Suprapubic skin (tissue), 4 donors: ENCODE data around the gene ZKSCAN1. TPM values are rescaled to one million over a fixed set of nuclear protein-coding genes. Genes with fewer than 3 reads are reported as not detected.
"Not testable (repeated sequence)": the region's sequence is repeated elsewhere in the genome, so short reads cannot be mapped to it uniquely, and the experiment has no call there.

ENCODE experiments used
- DNase-seq, 2 donors: peaks; one replicate each; pipeline ENCODE4 v3.0.0-alpha.2; 2019; ENCODE audit warnings: low spot score in 2 of 2
- H3K27ac ChIP-seq: fragments of 200-600 bp; sonication (generic); one replicate; pipeline ENCODE4 v1.5.1; 2019
- H3K27me3 ChIP-seq: fragments of 200-600 bp; sonication (generic); one replicate; pipeline ENCODE4 v1.5.1; 2019
- H3K36me3 ChIP-seq: fragments of 200-600 bp; sonication (generic); one replicate; pipeline ENCODE4 v1.5.1; 2019
- H3K4me1 ChIP-seq: fragments of 200-600 bp; sonication (generic); one replicate; pipeline ENCODE4 v1.5.1; 2019
- H3K4me3 ChIP-seq: fragments of 200-600 bp; sonication (generic); one replicate; pipeline ENCODE4 v1.5.1; 2019; ENCODE audit warnings: mild to moderate bottlenecking
- H3K9me3 ChIP-seq: fragments of 200-600 bp; sonication (generic); one replicate; pipeline ENCODE4 v1.5.1; 2019
- EP300 ChIP-seq: sonication (generic); formaldehyde crosslinking; IDR thresholded peaks from one replicate; pipeline ENCODE4 v1.6.1; 2017; ENCODE audit warnings: antibody characterized with exemption
- POLR2A ChIP-seq, 2 donors: fragments of 450-650 bp; IDR thresholded peaks; one replicate each; pipeline ENCODE4 v1.6.1; 2017; ENCODE audit warnings: antibody characterized with exemption in 2 of 2, mild to moderate bottlenecking in 2 of 2, moderate library complexity in 2 of 2
- POLR2AphosphoS5 ChIP-seq, 3 donors: sonication (generic); formaldehyde crosslinking; IDR thresholded peaks; one replicate each; pipeline ENCODE4 v1.6.1; 2017; ENCODE audit warnings: antibody characterized with exemption in 3 of 3
- WGBS: methylation state at CpG from one replicate; pipeline ENCODE4 v1.1.5; 2018; 5-methylcytosine and 5-hydroxymethylcytosine counted together
- total RNA-seq, 4 donors: library from RNA; depleted of rRNA; stranded (reverse); fragments of >200 nt; gene quantifications; one replicate each; pipeline ENCODE4 v1.1.0, GENCODE V29; 2016
- TF ChIP-seq, protein P1 (sequence below), 2 donors: fragments of 200-600 bp in 1 of 2; fragments of 450-650 bp in 1 of 2; sonication (generic) in 1 of 2; IDR thresholded peaks; one replicate each; pipeline ENCODE4 v1.5.1; 2016 to 2019; ENCODE audit warnings: antibody characterized with exemption in 2 of 2, mild to moderate bottlenecking in 1 of 2, moderate library complexity in 1 of 2

Gene ZKSCAN1
- total RNA-seq, 4 donors from 2014 or later, result 50.5 to 106 (median 66.4) TPM

DNA sequence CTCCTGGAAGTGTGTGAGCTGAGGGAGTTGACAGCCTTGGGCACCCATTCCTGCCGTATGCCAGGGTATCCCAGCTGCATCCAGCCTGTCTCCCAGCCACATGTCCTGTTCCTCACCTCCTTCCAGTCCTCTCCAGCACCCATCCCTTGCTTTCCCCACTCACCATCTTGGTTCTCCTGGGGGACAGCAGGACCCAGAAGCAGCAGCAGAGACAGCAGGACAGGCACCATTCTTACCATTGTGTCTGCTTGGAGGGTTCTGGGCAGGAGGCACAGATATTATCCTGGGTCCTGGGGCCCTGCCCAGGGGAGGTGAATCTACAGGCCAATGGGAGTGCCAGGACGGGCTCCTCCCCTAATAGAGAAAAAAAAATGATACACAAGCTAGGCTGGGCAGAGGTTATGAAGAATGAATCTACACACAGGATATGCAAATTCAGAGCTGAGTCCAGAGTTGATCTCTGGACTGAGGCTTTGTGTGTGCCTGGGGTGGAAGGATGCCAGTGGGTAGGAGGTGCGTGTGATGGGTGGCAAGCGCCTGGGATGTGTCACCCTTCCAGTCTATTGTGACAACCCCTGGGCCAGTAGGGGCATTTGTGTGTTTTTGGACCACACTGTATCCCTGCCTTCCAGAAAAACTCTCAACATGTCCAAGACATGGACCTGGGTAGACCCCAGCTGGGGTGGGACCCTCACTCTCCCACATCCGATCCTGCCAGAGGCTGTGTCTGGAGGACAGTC, 39.4 kb upstream of the ZKSCAN1 start, which contains the start of gene AZGP1:
TSS of gene AZGP1 (minus strand) at position 250 of the 740 bp plus-strand sequence. CDS start at position 239, 11 bp downstream.
- DNase-seq, result no peak
- WGBS, result 65% methylated on average over 5 of the region's 5 CpGs
- no peaks in the 10 kb centered on the region for H3K36me3 ChIP-seq
- peaks cover 8% of the 10 kb centered on the region for H3K27me3 ChIP-seq
- no peaks in the 10 kb centered on the region for H3K9me3 ChIP-seq
- H3K4me1 ChIP-seq, result peaks cover 4% of the 10 kb centered on the region
- H3K27ac ChIP-seq, result peak within 1 kb of the TSS; percentile 62
- H3K4me3 ChIP-seq, result peak within 1 kb of the TSS; percentile 29
- TF ChIP-seq, protein P1, sequence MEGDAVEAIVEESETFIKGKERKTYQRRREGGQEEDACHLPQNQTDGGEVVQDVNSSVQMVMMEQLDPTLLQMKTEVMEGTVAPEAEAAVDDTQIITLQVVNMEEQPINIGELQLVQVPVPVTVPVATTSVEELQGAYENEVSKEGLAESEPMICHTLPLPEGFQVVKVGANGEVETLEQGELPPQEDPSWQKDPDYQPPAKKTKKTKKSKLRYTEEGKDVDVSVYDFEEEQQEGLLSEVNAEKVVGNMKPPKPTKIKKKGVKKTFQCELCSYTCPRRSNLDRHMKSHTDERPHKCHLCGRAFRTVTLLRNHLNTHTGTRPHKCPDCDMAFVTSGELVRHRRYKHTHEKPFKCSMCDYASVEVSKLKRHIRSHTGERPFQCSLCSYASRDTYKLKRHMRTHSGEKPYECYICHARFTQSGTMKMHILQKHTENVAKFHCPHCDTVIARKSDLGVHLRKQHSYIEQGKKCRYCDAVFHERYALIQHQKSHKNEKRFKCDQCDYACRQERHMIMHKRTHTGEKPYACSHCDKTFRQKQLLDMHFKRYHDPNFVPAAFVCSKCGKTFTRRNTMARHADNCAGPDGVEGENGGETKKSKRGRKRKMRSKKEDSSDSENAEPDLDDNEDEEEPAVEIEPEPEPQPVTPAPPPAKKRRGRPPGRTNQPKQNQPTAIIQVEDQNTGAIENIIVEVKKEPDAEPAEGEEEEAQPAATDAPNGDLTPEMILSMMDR (IDR thresholded peaks at IDR 0.05), result no peak
- TF ChIP-seq EP300 (no peak), POLR2A (IDR thresholded peaks at IDR 0.05) (no peak), POLR2AphosphoS5 (IDR thresholded peaks at IDR 0.05) (no peak)

- no peak overlapping the region for H3K27ac ChIP-seq
- no peaks in the 10 kb centered on the region for H3K36me3 ChIP-seq
- TF ChIP-seq EP300 (no peak), POLR2A (IDR thresholded peaks at IDR 0.05) (no peak), POLR2AphosphoS5 (IDR thresholded peaks at IDR 0.05) (no peak)
- TF ChIP-seq, protein P1 (IDR thresholded peaks at IDR 0.05), result no peak
- WGBS, result 83% methylated on average over 13 of the region's 13 CpGs
- H3K4me1 ChIP-seq, result peaks cover 4% of the 10 kb centered on the region
- no peak overlapping the region for H3K4me3 ChIP-seq
- no peak for DNase-seq
- no peaks in the 10 kb centered on the region for H3K9me3 ChIP-seq
- H3K27me3 ChIP-seq, result peaks cover 8% of the 10 kb centered on the region
Measured at GRCh38 chr7:99976626-99977025, 38.8 kb upstream of the ZKSCAN1 start.

GRCh38 chr7:99979814-99980225, 35.6 kb upstream of the ZKSCAN1 start:
- not testable (repeated sequence) for H3K27ac ChIP-seq, H3K36me3 ChIP-seq, H3K9me3 ChIP-seq, H3K4me1 ChIP-seq, H3K27me3 ChIP-seq, H3K4me3 ChIP-seq, DNase-seq
- WGBS, result 21% methylated on average over 4 of the region's 10 CpGs
- TF ChIP-seq, protein P1 (IDR thresholded peaks at IDR 0.05), result peak; percentile 54 to 69

- 68% methylated on average over 4 of the region's 4 CpGs for WGBS
Measured at GRCh38 chr7:99980448-99980872, 34.9 kb upstream of the ZKSCAN1 start.

DNA sequence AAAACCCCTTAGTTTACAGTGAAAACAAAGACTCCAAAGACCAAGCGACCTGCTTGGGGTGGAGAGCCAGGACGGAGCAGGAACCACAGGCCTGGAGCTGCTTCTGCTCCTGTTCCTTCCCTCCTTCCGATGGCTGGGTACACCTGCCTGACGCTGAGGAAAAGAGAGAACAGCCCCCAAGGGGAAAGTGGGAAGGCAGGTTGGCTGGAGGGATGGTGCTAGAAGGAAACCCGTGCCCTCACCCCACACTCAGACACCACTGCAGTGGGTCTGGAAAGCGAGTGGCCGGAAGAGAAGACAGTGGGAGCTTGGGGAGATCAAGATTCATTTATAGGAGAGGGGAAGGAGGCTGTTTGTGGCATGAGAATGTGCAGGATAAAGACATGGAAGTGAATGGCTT, 34.3 kb upstream of the ZKSCAN1 start:
- not testable (repeated sequence) for H3K27me3 ChIP-seq, H3K36me3 ChIP-seq, H3K27ac ChIP-seq, H3K9me3 ChIP-seq, H3K4me1 ChIP-seq, DNase-seq, H3K4me3 ChIP-seq
- WGBS, result 83% methylated on average over 7 of the region's 7 CpGs

More at GRCh38 chr7:99980448-99980872, 34.9 kb upstream of the ZKSCAN1 start:
- H3K27ac ChIP-seq, H3K9me3 ChIP-seq, H3K4me3 ChIP-seq, H3K36me3 ChIP-seq, H3K4me1 ChIP-seq, H3K27me3 ChIP-seq, DNase-seq: not testable (repeated sequence)

DNA sequence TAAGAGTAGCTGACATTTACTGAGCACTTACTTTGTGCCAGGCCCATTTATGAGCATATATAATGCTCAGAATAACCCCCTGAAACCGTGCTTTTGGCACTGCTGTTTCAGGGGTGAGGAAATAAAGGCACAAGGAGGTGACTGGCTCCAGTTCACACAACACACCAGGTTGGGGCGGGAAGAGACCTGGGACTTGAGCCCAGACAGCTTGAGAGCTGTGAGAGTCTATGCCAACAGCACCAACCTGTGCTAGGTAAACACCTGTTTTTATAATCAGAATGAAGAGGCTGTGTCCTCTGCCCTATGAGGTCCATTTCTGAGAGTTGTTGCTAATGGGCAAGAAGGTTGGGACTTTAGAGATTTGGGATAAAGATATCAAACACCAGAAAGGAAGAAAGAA, 30.8 kb upstream of the ZKSCAN1 start:
- no peak overlapping the region for H3K4me3 ChIP-seq
- no peak overlapping the region for H3K27ac ChIP-seq
- H3K4me1 ChIP-seq, result peaks cover 4% of the 10 kb centered on the region
- H3K9me3 ChIP-seq, result no peaks in the 10 kb centered on the region
- H3K27me3 ChIP-seq, result no peaks in the 10 kb centered on the region
- 27% methylated on average over 2 of the region's 2 CpGs for WGBS
- DNase-seq, result no peak
- TF ChIP-seq POLR2A (IDR thresholded peaks at IDR 0.05), result no peak
- TF ChIP-seq, protein P1 (IDR thresholded peaks at IDR 0.05), result no peak
- TF ChIP-seq EP300, result no peak
- no peak for TF ChIP-seq POLR2AphosphoS5 (IDR thresholded peaks at IDR 0.05)
- H3K36me3 ChIP-seq, result no peaks in the 10 kb centered on the region

- not testable (repeated sequence) for H3K27ac ChIP-seq, H3K9me3 ChIP-seq, DNase-seq, H3K4me1 ChIP-seq, H3K4me3 ChIP-seq, H3K36me3 ChIP-seq, H3K27me3 ChIP-seq
- 100% methylated on average over 3 of the region's 14 CpGs for WGBS
Measured at GRCh38 chr7:99987306-99987705, 28.1 kb upstream of the ZKSCAN1 start.
